Cardiac atrium fibroblast (primary cell): Measurements from ENCODE around the gene MFSD6L. TPM values are rescaled to one million over a fixed set of nuclear protein-coding genes. Genes with fewer than 3 reads are reported as not detected.

ENCODE experiments used
- total RNA-seq: library from RNA; depleted of rRNA; stranded (reverse); fragments of >200 nt; gene quantifications from 2 replicates; pipeline ENCODE4 v1.2.3, GENCODE V29; 2015

The MFSD6L gene
- total RNA-seq = not detected in 2 replicates

GRCh38 chr17:8798846-8799569, at the start of gene MFSD6L:
Gene MFSD6L (minus strand): TSS chr17:8799365. CDS start chr17:8799120, 245 bp downstream.

GRCh38 chr17:8758137-8758596, 41.0 kb downstream of the MFSD6L start, which contains the start of gene SPDYE4:
Gene SPDYE4 (minus strand): TSS chr17:8758546. CDS start chr17:8758382, 164 bp downstream.

Other genes with a start within 250 kb of the MFSD6L start
- gene MYH10, start 168.6 kb downstream of the MFSD6L start, total RNA-seq = 142 and 143 TPM in 2 replicates
- not detected in 2 replicates for gene CCDC42, start 54.5 kb downstream of the MFSD6L start, total RNA-seq
- not detected in 2 replicates for gene SPDYE4, start 40.8 kb downstream of the MFSD6L start, total RNA-seq
- gene PIK3R6, start 68.3 kb upstream of the MFSD6L start, total RNA-seq = not detected in 2 replicates
- gene PIK3R5, start 166.3 kb upstream of the MFSD6L start, total RNA-seq = not detected in 2 replicates
- gene NTN1, start 222.1 kb upstream of the MFSD6L start, total RNA-seq = not detected in 2 replicates